HG02588 (cell line): ENCODE data around the gene CAPNS1.
"Not testable (repeated sequence)": the region's sequence is repeated elsewhere in the genome, so short reads cannot be mapped to it uniquely, and the experiment has no call there.

Experiments
- ATAC-seq: cut with Tn5 transposase; IDR thresholded peaks from one replicate; pipeline ENCODE4 v1.9.1; 2021; ENCODE audit warnings: mild to moderate bottlenecking, moderate library complexity; ENCODE audit not compliant: unreplicated experiment

Gene CAPNS1

DNA sequence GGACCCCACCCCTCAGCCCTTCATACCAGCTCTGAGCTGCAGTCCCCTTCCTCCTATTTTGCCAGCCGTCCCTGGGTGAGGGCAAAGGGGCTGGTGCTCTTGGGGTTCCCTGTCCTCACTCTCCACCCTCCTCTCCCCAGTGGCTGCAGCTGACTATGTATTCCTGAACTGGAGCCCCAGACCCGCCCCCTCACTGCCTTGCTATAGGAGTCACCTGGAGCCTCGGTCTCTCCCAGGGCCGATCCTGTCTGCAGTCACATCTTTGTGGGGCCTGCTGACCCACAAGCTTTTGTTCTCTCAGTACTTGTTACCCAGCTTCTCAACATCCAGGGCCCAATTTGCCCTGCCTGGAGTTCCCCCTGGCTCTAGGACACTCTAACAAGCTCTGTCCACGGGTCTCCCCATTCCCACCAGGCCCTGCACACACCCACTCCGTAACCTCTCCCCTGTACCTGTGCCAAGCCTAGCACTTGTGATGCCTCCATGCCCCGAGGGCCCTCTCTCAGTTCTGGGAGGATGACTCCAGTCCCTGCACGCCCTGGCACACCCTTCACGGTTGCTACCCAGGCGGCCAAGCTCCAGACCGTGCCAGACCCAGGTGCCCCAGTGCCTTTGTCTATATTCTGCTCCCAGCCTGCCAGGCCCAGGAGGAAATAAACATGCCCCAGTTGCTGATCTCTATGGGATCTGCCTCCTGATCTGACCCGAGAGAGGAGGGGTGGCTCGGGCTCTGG lies 10.0 kb downstream of the CAPNS1 start:
- ATAC-seq, result no peak

DNA sequence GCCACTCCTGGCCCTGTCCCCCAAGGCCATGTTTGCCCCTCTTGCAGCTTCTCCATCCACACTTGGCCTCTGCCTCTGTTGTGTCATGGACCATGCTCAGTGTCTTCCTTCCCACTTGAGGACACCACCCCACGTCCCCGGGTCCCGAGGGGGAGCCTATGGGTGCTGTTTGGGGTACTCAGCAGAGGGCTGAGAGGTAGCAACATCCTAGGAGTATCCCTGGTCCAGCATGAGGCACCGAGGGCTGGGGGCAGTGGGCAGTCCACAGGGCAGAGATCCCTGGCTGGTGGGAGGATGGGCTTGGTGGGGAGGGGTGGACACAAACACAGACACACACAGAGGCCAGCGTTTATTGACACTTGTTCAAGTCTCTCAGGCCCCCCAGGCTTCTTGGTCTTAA lies 10.7 kb downstream of the CAPNS1 start:
- no peak for ATAC-seq

DNA sequence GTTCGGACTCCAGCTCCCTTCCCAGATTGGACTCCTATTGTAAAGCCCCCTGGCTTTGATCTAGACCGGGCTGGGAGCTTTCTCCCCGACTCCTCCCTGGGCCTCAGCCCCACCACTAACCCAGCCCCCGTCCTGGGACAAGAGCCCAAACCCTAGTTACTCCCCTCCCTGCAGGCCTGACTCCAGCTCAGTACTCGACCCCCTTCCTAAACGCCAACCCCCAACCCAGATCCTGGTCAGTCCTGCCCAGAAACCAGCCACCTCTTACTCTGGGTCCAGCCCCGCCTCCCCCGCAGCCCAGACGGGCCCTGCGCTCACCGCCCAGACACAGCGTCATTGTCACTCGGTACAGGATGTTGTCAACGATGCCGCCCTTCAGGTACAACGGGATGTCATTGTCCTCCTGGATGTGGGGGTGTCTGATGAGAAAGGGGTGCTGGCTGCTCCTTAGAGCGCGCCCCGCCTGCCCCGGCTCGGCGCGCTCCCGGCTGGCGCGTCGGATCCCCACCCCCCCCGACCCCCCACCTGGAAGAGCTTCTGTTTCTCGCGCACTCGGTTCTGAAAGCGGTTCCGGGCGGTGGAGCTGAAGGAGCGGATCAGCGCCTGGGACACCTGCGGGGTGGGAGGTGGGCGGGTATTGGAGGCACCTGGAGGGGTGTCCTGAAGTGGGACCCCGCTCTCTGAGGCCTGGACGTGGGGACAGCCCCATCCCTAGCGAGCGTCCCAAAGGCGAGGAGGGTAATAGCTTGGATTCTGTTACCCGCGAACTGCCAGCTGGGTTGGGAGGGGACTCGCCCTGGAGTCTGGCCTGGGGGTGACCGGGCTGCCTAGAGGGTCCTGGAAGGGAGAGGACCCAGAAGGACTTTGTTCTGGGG lies 11.5 kb downstream of the CAPNS1 start:
- no peak for ATAC-seq

DNA sequence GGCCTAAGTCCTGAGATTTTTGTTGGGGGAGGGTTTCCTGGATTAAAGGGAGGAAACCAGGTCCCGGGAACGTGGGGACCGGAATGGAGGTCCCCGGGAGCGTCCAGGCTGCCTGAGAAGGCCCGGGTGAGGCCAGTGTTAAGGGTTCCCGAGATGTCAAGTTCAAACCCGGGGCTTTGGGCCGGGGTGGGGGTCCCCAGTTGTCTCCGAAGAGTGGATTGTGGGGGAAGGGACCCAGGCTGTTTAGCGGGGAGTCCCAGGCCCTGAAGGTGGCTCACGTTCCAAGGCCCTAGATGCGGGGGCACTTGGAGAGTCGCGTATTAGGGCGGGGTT lies 12.1 kb downstream of the CAPNS1 start:
- ATAC-seq, result no peak

DNA sequence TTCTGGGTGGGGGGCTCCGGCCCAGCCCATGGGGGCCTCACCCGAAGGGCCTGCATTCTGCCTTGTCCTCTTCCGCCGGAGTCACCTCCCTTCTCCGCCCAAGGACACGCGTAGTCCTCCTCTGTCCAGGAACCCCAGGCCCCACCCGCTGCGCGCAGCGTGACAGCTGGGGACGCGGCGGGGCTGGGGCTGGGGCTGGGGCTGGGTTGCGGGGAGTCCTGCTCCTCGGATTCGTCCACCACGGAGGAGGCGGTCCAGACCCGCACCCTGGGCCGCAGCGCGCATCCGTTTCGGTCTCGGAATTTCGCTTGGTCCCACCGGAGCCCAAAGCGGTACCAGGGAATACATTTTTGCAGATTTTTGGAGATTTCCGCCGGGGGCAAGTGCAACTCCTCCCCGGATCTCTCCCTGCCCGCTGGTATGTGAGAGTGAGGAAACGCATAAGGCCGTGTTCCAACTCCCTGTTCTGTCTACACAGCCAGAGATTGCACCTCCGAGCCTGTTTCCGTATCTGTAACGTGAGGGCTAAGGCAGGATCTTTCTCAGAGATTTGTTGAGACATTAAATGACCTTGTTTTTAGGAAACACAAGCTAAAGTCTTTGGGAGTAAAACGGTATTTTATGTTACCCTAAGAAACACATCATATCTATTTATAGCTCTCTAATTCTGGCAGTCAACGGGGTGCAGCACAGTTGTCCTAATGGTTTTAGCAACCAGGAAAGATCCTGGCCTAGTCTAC lies 12.7 kb downstream of the CAPNS1 start, which contains the start of gene COX7A1:
Gene COX7A1, minus strand, starts transcription at position 96 of the 740 bp plus-strand sequence. Its CDS starts 40 bp downstream, at position 56.
- no peak for ATAC-seq

DNA sequence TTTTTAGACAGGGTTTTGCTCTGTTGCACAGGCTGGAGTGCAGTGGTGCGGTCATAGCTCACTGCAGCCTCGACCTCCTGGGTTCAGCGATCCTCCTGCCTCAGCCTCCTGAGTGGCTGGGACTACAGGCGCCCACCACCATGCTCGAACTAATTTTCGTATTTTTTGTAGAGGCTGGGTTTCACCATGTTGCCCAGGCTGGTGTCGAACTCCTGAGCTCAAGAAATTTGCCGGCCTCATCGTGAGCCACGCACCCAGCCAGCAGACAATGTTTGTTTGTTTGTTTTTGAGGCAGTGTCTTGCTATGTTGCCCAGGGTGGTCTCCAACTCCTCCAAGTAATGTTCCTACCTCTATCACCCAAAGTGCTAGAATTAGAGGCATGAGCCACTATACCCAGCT lies 13.3 kb downstream of the CAPNS1 start:
- no peak for ATAC-seq

DNA sequence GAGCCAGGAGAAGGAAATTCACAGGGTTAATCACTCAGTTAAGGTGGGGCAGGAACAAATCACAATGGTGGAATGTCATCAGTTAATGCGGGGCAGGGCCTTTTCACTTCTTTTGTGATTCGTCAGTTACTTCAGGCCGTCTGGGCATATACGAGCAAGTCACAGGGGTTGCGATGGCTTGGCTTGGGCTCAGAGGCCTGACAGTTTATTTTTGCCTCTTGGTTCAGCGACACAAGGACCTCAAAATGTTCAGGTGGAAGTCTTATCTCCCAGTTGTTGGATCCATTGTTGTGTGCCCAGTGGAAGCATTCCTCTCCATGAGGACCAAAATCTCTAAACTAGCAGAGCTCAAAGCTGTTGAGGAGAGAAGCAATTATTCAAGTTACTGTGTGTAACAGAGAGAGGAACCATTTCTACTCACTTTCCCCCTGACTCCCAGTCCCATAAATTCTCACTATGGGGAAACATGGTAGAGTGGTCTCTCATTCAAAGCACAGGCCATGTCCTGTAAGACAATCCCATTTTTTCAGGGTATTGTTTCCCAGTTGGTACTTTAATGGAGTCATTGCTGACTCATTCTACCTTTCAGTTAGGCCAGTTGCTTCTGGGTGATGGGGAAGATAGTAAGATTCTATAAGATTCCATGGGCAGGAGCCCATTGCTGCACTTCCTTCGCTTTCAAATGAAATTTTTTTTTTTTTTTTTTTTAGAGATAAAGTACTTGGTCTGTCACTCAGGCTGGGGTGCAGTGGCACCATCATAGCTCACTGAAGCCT lies 21.1 kb downstream of the CAPNS1 start:
- no peak for ATAC-seq

DNA sequence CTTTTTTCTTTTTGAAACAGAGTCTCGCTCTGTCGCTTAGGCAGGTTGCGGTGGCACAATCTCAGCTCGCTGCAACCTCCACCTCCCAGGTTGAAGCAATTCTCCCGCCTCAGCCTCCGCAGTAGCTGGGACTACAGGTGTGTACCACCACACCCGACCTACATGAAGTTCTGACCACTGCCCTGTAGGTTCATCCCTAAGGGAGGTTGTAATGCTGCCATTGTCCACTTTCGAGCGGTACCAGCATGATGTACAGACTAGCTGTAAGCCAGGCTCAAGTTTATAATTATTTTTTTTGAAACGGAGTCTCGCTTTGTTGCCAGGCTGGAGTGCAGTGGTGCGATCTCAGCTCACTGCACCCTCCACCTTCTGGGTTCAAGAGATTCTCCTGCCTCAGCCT lies 23.9 kb downstream of the CAPNS1 start:
- no peak for ATAC-seq

DNA sequence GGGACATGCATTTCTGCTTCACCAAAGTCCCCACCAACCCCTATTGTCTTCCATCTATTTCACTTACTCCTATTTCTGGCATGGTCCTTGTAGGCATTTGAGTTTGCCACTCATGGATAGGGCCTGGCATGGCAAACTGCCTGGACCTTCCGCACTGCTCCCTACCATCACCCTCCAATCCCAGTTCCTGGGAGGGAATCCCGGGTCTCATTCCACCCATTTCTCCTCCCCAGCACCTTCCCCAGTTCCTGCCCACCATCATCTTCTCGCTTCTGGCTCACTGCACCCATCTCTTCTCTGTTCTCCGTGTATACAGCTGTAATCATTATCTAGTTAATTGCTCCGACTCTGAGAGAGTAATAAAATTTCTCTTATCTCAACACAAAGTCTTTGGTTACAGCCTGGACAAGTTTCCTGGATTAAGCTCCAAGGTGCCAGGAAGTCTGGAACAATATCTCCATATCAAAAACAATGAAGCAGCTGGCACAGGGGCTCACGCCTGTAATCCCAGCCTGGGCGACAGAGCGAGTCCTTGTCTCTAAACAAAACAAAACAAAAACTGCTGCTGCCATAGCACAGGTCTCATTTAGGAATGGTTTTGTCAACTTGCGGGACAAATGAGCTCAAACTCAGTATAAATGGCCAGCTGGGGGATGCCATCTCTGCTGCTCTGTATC lies 29.4 kb downstream of the CAPNS1 start:
- no peak for ATAC-seq

DNA sequence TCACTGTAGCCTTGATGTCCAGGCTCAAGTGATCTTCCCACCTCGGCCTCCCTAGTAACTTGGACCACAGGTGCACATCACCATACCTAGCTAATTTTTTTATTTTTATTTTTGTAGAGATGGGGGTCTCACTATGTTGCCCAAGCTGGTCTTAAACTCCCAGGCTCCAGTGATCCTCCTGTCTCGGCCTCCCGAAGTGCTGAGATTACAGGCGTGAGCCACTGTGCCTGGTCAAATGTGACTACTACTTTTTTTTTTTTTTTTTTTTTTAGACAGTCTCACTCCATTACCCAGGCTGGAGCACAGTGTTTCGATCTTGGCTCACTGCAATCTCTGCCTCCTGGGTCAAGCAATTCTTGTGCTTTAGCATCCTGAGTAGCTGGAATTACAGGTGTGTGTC lies 33.0 kb downstream of the CAPNS1 start:
- no peak for ATAC-seq

DNA sequence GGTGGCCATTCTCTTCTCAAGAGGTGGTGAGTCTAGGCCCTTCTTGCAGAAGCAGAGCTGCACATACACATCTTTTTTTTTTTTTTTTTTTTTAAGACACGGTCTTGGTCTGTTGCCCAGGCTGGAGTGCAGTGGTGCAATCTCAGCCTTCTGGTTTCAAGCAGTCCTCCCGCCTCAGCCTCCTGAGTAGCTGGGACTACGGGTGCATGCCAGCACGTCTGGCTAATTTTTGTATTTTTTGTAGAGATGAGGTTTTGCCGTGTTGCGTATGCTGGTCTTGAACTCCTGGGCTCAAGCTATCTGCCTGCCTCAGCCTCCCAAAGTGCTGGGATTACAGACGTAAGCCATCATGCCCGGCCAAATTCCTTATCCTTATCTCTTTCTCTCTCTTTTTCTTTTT lies 34.0 kb downstream of the CAPNS1 start:
- not testable (repeated sequence) for ATAC-seq

DNA sequence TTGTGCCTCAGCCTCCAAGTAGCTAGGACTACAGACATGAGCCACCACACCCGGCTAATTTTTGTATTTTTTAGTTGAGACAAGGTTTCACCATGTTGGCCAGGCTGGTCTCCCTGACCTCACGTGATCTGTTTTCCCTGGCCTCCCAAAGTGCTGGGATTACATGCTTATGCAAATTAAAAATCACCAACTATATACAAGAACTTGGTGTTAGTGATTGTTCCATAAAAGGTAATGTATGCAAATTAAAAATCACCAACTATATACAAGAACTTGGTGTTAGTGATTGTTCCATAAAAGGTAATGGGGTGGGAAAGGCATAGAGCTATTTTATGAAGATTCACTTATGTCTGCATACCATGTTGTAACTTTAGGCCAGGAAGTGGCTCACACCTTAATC lies 39.2 kb downstream of the CAPNS1 start:
- not testable (repeated sequence) for ATAC-seq

DNA sequence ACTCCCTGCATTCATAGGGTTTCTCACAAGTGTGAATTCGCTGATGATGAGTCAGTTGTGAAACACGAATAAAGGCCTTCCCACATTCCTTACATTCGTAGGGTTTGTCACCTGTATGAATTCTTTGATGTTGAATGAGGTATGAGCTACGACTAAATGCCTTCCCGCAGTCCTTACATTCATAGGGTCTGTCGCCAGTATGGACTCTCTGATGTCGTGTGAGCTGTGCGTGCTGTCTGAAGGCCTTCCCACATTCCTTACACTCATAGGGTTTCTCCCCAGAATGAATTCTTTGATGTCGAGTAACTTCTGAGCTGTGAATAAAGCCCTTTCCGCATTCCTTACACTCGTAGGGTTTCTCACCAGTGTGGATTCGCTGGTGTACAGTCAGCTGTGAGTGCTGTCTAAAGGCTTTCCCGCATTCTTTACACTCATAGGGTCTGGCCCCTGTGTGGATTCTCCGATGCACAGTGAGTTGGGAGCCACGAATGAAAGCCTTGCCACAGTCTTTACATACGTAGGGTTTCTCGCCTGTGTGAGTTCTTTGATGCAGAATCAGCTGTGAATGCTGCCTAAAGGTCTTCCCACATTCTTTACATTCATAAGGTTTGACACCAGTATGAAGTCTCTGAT lies 42.9 kb downstream of the CAPNS1 start:
- no peak for ATAC-seq

DNA sequence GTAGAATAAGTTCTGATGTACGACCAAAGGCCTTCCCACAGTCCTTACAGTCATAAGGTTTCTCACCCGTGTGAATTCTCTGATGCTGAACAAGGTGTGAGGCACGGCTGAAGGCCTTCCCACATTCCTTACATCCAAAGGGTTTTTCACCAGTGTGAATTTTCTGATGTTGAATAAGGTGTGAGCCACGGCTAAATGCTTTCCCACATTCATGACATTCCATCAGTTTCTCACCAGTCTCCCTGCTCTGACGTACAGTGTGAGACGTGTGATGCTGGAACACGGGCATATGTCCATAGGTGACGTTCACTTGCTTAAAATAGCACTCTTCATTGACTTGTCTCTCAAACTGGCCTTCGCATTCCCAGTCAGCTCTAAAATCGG lies 43.4 kb downstream of the CAPNS1 start:
- ATAC-seq, result no peak

DNA sequence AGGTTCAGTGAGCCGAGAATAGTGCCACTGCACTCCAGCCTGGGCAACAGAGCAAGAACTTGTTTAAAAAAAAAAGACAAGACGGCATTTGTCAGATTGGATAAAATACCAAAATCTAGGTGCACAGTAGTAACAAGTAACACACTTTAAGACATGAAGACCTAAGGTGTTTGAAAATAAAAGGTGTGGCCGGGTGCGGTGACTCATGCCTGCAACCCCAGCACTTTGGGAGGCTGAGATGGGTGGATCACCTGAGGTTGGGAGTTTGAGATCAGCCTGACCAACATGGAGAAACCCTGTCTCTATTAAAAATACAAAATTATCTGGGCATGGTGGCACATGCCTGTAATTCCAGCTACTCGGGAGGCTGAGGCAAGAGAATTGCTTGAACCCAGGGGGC lies 46.9 kb downstream of the CAPNS1 start:
- ATAC-seq, result not testable (repeated sequence)

DNA sequence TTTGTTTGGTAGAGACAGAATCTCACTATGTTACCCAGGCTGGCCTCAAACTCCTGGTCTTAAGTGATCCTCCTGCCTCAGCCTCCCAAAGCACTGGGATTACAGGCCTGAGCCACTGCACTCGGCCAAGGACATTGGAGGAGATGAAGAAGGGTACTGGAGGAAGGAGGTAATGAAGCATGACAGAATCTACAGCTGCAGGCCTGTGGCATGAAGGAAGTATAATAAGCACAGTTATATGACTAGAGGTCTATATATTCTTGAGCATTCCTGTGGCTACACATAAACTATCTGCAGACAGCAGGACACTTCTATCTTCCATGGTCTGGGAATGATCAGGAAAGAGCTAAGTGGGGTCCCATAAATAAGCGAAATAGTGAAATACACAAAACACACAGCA lies 56.4 kb downstream of the CAPNS1 start:
- no peak for ATAC-seq

DNA sequence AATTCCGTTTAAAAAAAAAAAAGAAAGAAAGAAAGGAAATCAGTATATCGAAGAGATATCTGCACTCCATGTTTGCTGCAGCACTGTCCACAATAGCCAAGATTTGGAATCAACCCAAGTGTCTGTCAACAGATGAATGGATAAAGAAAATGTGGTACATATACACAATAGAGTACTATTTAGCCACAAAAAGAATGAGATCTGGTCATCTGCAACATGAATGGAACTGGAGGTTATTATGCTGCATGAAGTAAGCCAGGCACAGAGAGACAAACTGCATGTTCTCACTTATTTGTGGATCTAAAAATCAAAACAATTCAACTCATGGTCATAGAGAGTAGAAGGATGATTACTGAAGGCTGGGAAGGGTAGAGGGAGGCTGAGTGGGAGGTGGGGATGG lies 58.3 kb downstream of the CAPNS1 start:
- no peak for ATAC-seq
